Nephron progenitor cell (in vitro differentiated cells): Measurements from ENCODE around the gene SUMO2.
A peak's percentile ranks its signal among the peaks of the same experiment; 100 is the strongest.
"Not testable (repeated sequence)": the region's sequence is repeated elsewhere in the genome, so short reads cannot be mapped to it uniquely, and the experiment has no call there.

Experiments
- DNase-seq: peaks from one replicate; pipeline ENCODE4 v3.0.0; 2021
- H3K27ac Mint-ChIP-seq: 2 replicates; pipeline ENCODE4 v1.8.0; 2021; ENCODE audit warnings: mild to moderate bottlenecking, moderate library complexity, mixed read lengths
- H3K27me3 Mint-ChIP-seq: 2 replicates; pipeline ENCODE4 v1.8.0; 2021; ENCODE audit warnings: mild to moderate bottlenecking, low read depth, mixed read lengths; ENCODE audit not compliant: poor library complexity
- H3K36me3 Mint-ChIP-seq: 2 replicates; pipeline ENCODE4 v1.8.0; 2021; ENCODE audit warnings: low read depth, mixed read lengths
- H3K4me1 Mint-ChIP-seq: 2 replicates; pipeline ENCODE4 v1.8.0; 2021; ENCODE audit warnings: mixed read lengths
- H3K4me3 Mint-ChIP-seq: 2 replicates; pipeline ENCODE4 v1.8.0; 2021; ENCODE audit warnings: mild to moderate bottlenecking, moderate library complexity, mixed read lengths
- H3K9me3 Mint-ChIP-seq: 2 replicates; pipeline ENCODE4 v1.8.0; 2021; ENCODE audit warnings: mild to moderate bottlenecking, moderate library complexity, mixed read lengths
- CTCF ChIP-seq: fragments of 200-600 bp; sonication (generic); IDR thresholded peaks from 2 replicates; pipeline ENCODE4 v1.5.0; 2021; ENCODE audit warnings: antibody characterized with exemption

The SUMO2 gene

GRCh38 chr17:75135452-75135851, 47.3 kb downstream of the SUMO2 start:
- peaks cover 44% of the 10 kb centered on the region for H3K36me3 Mint-ChIP-seq
- no peaks in the 10 kb centered on the region for H3K27me3 Mint-ChIP-seq
- H3K4me1 Mint-ChIP-seq, result peaks cover 4% of the 10 kb centered on the region
- H3K27ac Mint-ChIP-seq, result peak overlapping the region; percentile 94
- no peak overlapping the region for H3K4me3 Mint-ChIP-seq
- TF ChIP-seq CTCF, result no peak
- H3K9me3 Mint-ChIP-seq, result no peaks in the 10 kb centered on the region
- no peak for DNase-seq

DNA sequence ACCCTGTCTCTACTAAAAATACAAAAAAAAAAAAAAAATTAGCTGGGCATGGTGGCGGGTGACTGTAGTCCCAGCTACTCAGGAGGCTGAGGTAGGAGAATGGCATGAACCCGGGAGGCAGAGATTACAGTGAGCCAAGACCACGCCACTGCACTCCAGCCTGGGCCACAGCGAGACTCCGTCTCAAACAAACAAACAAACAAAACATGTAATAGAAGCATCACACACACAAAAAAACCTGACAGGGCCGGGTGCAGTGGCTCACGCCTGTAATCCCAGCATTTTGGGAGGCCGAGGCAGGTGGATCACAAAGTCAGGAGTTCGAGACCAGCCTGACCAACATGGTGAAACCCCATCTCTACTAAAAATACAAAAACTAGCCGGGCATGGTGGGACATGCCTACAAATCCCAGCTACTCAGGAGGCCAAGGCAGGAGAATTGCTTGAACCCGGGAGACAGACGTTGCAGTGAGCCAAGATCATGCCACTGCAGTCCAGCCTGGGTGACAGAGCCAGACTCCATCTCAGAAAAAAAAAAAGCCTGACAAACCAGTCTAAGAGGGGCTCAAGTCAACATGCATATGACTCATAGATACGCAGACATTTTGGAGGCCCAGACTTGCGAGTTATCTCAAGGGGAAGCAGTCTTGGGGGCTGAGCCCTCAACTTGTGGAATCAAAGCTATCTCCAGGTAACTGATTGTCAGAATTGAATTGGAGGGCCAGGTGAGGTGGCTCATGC, 49.0 kb downstream of the SUMO2 start:
- not testable (repeated sequence) for H3K27me3 Mint-ChIP-seq, H3K4me3 Mint-ChIP-seq, DNase-seq, H3K9me3 Mint-ChIP-seq
- Mint-ChIP-seq H3K4me1 (peaks cover 18% of the 10 kb centered on the region), H3K36me3 (peaks cover 35% of the 10 kb centered on the region), H3K27ac (peak overlapping the region; percentile 96)

DNA sequence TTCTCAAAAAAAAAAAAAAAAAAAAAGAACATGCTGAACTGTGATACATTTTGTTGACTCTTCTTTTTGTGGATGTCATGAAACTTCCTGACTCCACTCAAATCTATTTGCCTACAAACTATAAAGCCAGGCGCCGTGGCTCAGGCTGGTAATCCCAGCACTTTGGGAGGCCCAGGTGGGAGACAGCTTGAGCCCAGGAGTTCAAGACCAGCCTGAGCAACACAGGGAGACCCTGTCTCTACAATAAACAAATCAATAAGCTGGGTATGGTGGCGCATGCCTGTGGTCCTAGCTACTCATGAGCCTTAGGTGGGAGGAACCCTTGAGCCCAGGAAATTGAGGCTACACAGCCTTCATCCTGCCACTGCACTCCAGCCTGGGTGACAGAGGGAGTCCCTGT, 49.8 kb downstream of the SUMO2 start:
- Mint-ChIP-seq H3K4me3 (no peak overlapping the region), H3K4me1 (peaks cover 23% of the 10 kb centered on the region), H3K27ac (no peak overlapping the region), H3K27me3 (no peaks in the 10 kb centered on the region), H3K36me3 (peaks cover 32% of the 10 kb centered on the region), H3K9me3 (no peaks in the 10 kb centered on the region)
- no peak for TF ChIP-seq CTCF
- no peak for DNase-seq

GRCh38 chr17:75132018-75133000, 50.5 kb downstream of the SUMO2 start:
- DNase-seq, H3K9me3 Mint-ChIP-seq, H3K27me3 Mint-ChIP-seq: not testable (repeated sequence)
- Mint-ChIP-seq H3K27ac (peak overlapping the region; percentile 45), H3K4me3 (peak overlapping the region; percentile 85), H3K36me3 (peaks cover 32% of the 10 kb centered on the region), H3K4me1 (peaks cover 24% of the 10 kb centered on the region)

GRCh38 chr17:75131278-75132017, 51.3 kb downstream of the SUMO2 start, which contains the start of gene NT5C:
TSS of gene NT5C (minus strand) at chr17:75131742. CDS start at chr17:75131707, 35 bp downstream.
- no peaks in the 10 kb centered on the region for H3K9me3 Mint-ChIP-seq
- peak within 1 kb of the TSS; percentile 53 for H3K27ac Mint-ChIP-seq
- H3K4me1 Mint-ChIP-seq, result peaks cover 24% of the 10 kb centered on the region
- no peaks in the 10 kb centered on the region for H3K27me3 Mint-ChIP-seq
- H3K4me3 Mint-ChIP-seq, result peak within 1 kb of the TSS; percentile 92
- H3K36me3 Mint-ChIP-seq, result peaks cover 25% of the 10 kb centered on the region
- TF ChIP-seq CTCF, result peak; percentile 54
- DNase-seq, result peak; percentile 92

DNA sequence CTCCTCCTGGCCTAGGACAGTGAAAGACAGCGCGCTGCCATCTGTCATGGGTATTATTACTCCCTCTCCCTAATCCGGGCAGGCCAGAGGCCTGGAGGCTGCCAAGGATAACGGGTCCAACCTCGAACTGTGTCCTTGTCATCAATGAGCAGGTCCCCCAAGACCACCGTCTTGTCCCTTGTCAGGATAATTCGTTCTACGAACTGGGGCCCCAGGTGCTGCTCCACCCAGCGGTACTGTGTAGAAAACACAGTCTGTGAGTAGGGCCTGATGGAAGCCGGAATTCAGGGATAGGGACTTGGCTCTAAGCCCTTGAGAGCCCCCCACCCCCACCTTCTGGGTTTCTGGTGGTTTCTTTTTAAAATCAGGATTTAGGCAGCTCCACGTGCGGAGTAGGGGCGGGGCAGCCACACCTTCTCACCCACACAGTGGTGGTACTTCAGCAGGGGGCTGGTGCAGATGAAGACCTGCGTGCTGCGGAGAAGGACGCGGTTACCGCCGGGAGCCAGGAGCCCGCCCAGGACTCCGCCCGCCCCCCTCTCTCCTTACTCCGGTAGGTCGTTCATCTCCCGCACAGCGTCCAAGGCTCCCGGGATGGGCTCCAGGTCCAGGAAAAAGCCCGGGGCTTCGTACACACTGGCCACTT, 52.0 kb downstream of the SUMO2 start:
- DNase-seq, result peak; percentile 67
- H3K27me3 Mint-ChIP-seq, result no peaks in the 10 kb centered on the region

More for the DNA sequence above, 52.0 kb downstream of the SUMO2 start:
- peaks cover 18% of the 10 kb centered on the region for H3K36me3 Mint-ChIP-seq
- H3K9me3 Mint-ChIP-seq, result no peaks in the 10 kb centered on the region
- peak overlapping the region; percentile 92 for H3K4me3 Mint-ChIP-seq
- H3K4me1 Mint-ChIP-seq, result peaks cover 30% of the 10 kb centered on the region
- H3K27ac Mint-ChIP-seq, result peak overlapping the region; percentile 53
- TF ChIP-seq CTCF, result peak; percentile 50
